ENCODE results near the gene EIF4G2.

- TF ChIP-seq, protein P1, sequence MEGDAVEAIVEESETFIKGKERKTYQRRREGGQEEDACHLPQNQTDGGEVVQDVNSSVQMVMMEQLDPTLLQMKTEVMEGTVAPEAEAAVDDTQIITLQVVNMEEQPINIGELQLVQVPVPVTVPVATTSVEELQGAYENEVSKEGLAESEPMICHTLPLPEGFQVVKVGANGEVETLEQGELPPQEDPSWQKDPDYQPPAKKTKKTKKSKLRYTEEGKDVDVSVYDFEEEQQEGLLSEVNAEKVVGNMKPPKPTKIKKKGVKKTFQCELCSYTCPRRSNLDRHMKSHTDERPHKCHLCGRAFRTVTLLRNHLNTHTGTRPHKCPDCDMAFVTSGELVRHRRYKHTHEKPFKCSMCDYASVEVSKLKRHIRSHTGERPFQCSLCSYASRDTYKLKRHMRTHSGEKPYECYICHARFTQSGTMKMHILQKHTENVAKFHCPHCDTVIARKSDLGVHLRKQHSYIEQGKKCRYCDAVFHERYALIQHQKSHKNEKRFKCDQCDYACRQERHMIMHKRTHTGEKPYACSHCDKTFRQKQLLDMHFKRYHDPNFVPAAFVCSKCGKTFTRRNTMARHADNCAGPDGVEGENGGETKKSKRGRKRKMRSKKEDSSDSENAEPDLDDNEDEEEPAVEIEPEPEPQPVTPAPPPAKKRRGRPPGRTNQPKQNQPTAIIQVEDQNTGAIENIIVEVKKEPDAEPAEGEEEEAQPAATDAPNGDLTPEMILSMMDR (IDR thresholded peaks at IDR 0.05), result no peak
- TF ChIP-seq EP300 (IDR thresholded peaks at IDR 0.05) (no peak), POLR2AphosphoS5 (IDR thresholded peaks at IDR 0.05) (no peak), POLR2A (IDR thresholded peaks at IDR 0.05) (no peak)
These were observed 5.2 kb upstream of the EIF4G2 start for GRCh38 chr11:10813945-10814344.
